GM08714 (cell line): Measurements from ENCODE around the gene SLC8A1.

Experiments used
- H3K4me3 ChIP-seq: fragments of 200-500 bp; sonication (Bioruptor generic); 2 replicates; pipeline ENCODE4 v1.5.1; 2014; ENCODE audit warnings: mild to moderate bottlenecking, low read length, inconsistent platforms
- ZNF274 ChIP-seq: IDR thresholded peaks from 2 replicates; pipeline ENCODE4 v1.6.1; 2012; ENCODE audit warnings: mild to moderate bottlenecking, low read depth, low read length

Gene SLC8A1

GRCh38 chr2:40127890-40128557, 323.9 kb downstream of the SLC8A1 start:
- no peak for TF ChIP-seq ZNF274
- H3K4me3 ChIP-seq, result no peak overlapping the region

DNA sequence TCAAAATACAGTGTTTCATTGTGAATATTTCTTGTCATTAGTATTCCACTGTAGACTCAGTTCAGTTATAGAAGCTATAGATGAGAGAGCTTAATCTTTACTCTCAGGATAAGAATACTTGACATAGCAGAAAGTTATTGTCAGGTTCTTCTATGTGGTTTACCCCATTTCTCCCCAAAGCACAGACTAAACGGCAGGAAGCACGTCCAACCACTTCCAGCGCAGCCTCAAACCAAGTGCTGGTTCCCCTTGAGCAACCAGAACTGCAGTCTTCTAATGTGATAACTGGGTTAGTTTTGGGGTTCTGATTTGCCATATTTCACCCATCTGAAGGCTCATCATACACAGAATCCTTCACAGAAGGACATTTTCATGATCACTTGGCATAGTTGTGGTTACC, 324.7 kb downstream of the SLC8A1 start:
- TF ChIP-seq ZNF274, result no peak
- H3K4me3 ChIP-seq, result no peak overlapping the region

- no peak for TF ChIP-seq ZNF274
- H3K4me3 ChIP-seq, result no peak overlapping the region
These were observed 325.9 kb downstream of the SLC8A1 start for GRCh38 chr2:40126006-40126405.

- no peak overlapping the region for H3K4me3 ChIP-seq
- no peak for TF ChIP-seq ZNF274
These were observed 328.1 kb downstream of the SLC8A1 start for GRCh38 chr2:40123746-40124145.

GRCh38 chr2:40123326-40123725, 328.6 kb downstream of the SLC8A1 start:
- TF ChIP-seq ZNF274, result no peak
- no peak overlapping the region for H3K4me3 ChIP-seq

DNA sequence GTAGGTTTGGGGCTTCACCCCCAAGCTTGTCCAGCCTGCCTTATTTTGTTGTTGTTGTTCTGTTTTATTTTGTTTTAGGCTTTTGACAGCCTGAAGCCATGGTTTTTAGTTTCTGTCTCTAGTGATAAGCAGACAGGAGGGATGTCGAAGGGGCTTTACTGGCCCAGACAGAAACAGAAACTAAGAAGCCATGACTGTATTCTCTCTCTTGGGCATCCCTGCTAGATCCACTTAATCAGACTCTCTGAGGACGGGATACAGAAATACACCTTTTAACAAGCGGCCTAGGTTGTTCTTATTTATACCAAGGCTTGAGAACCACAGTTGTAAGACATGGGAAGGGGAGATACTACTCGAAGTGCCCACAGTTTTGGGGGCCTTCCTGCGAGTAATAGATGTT, 330.9 kb downstream of the SLC8A1 start:
- H3K4me3 ChIP-seq, result no peak overlapping the region
- no peak for TF ChIP-seq ZNF274

DNA sequence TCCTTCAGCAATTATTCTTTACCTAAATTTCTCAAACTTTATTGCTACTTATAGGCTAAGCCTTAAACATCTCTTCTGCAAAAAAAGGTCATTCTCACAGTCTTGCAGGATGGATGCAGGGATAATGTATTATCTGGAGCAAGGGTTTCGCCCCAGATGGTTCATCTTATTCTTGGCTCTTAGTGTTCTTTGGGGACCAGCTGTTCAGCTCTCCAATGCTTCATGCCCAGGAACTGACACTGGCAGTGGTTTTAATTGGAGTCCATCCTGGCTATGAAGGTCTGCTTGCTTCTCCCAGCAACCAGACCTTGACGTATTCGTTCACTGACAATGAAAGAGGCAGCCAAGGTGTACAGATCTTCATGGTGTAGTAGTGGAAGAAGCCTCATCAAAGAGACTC, 331.9 kb downstream of the SLC8A1 start:
- H3K4me3 ChIP-seq, result no peak overlapping the region
- no peak for TF ChIP-seq ZNF274

DNA sequence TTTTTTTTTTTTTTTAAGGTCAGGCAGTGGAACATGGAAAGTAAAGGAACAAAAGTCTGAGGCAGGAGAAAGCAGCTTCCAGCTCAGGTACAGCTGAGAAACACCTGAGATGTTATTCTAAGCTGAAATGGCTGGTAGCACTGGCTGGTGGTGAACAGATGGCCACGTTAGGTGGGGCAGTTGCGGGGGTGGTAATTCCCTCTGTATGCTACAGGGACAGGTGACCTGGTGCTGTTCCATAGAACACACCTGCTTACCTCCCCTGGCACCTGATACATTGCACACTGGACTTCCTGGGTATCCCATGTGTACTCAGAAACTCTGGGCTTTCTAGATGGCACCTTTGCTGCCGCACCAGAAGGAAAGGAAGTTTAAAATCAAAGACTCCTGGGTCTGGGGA, 333.3 kb downstream of the SLC8A1 start:
- TF ChIP-seq ZNF274, result no peak
- H3K4me3 ChIP-seq, result no peak overlapping the region

GRCh38 chr2:40115894-40116293, 336.0 kb downstream of the SLC8A1 start:
- no peak for TF ChIP-seq ZNF274
- no peak overlapping the region for H3K4me3 ChIP-seq

DNA sequence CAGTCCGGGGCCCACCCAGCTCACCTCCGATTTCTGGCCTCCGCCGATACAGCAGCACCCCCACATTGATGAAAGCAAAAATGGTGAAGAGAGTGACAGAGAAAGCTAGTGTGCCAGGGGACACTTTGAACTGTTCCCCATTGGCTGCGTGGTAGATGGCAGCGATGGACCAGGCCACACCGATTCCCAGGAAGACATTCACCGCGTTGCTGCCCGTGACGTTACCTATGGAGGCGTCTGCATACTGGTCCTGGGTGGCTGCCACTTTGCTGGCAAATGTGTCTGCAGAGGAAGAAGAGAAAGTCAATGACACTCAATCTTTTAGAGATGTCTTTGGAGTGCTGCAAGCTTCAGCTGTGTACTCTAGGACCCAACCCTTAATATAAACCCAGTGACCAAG, 336.5 kb downstream of the SLC8A1 start:
- TF ChIP-seq ZNF274, result no peak
- no peak overlapping the region for H3K4me3 ChIP-seq

- no peak for TF ChIP-seq ZNF274
- H3K4me3 ChIP-seq, result no peak overlapping the region
These were observed 337.9 kb downstream of the SLC8A1 start for GRCh38 chr2:40113997-40114396.

GRCh38 chr2:40113272-40113968, 338.5 kb downstream of the SLC8A1 start:
- no peak for TF ChIP-seq ZNF274
- H3K4me3 ChIP-seq, result no peak overlapping the region

DNA sequence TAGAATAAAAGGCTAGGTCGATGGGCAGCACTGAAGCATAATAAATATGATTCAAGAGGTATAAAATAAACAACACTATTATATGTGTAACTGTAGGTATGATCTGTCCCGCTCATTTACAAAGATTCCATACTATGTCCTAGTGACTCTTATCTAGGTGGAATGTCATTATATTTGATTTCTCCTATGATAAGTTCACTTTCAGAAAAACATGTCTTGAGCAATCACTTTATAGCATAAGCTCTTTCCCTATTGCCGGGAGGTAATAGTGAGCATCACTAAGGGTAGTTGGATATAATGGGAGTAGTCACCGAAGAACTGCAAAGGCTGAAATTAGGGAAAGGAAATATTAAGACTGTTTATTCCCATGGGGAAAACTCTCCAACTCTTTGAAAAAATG, 342.5 kb downstream of the SLC8A1 start:
- no peak for TF ChIP-seq ZNF274
- no peak overlapping the region for H3K4me3 ChIP-seq

DNA sequence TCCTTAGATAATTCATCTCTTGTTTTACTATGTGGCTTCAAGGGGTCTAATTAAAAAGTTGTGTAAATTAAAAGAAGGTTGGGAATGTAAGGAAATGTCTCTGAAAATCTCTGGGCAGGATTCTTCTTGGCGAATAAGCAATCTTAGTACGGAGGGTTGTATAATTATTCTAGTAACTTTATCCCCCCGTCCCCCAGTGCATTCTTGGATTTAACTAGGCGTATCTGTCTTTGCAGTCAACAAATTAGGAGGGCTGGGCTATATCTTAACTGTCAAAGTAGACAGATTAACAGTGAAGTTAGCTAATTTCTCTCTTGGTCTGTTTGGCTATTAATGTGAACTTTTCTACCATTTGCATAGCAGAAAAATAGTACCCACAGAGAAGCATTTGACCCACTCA, 343.0 kb downstream of the SLC8A1 start:
- no peak for TF ChIP-seq ZNF274
- H3K4me3 ChIP-seq, result no peak overlapping the region

- H3K4me3 ChIP-seq, result no peak overlapping the region
- no peak for TF ChIP-seq ZNF274
These were observed 345.8 kb downstream of the SLC8A1 start for GRCh38 chr2:40106061-40106460.

DNA sequence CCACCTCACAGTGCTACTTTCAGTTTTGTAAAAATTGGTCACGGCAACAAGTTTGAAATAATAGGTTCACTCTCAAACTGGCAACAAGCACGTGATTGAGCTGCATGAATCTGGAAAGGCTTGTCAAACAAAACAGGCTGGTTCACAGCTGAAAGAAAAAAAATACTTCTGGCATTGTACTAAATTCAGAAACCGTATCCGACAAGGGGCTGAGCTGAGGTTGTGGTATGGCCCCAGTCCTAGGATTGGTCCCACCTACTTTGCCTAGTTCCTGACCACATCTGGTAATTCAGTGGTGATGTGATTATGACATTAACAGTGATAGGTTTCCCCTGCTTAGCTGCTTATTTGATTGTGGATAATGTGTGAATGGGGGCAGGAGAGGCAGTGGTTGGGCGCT, 346.3 kb downstream of the SLC8A1 start:
- TF ChIP-seq ZNF274, result no peak
- H3K4me3 ChIP-seq, result no peak overlapping the region

DNA sequence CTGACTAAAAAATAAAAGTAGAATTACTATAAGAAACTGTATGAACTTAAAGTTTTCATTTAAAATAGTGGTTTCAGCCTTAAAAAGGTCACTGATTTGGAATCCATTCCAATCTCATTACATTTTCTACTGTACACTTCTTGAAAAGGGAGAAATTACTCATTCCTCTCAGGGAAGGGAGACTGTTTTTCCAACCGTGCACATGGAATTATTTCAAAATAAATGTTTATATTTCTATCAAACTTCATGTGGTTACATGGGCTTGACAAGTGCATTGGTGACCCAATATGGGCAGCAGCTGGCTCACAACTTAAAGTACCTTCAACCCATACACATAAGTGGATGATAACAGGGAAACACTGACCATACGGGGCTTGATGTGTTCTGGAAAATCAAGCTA, 348.3 kb downstream of the SLC8A1 start:
- TF ChIP-seq ZNF274, result no peak
- H3K4me3 ChIP-seq, result no peak overlapping the region
